Measurements from ENCODE around the gene C2orf49.

- TF ChIP-seq EZH2 (IDR thresholded peaks at IDR 0.05; ENCODE audit: borderline replicate concordance, insufficient read depth, low read depth, low read length, poor library complexity, severe bottlenecking) = no peak
- TF ChIP-seq, protein P1, sequence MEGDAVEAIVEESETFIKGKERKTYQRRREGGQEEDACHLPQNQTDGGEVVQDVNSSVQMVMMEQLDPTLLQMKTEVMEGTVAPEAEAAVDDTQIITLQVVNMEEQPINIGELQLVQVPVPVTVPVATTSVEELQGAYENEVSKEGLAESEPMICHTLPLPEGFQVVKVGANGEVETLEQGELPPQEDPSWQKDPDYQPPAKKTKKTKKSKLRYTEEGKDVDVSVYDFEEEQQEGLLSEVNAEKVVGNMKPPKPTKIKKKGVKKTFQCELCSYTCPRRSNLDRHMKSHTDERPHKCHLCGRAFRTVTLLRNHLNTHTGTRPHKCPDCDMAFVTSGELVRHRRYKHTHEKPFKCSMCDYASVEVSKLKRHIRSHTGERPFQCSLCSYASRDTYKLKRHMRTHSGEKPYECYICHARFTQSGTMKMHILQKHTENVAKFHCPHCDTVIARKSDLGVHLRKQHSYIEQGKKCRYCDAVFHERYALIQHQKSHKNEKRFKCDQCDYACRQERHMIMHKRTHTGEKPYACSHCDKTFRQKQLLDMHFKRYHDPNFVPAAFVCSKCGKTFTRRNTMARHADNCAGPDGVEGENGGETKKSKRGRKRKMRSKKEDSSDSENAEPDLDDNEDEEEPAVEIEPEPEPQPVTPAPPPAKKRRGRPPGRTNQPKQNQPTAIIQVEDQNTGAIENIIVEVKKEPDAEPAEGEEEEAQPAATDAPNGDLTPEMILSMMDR (IDR thresholded peaks at IDR 0.05) = peak; percentile 48
Observed at GRCh38 chr2:105398336-105399206, 61.2 kb downstream of the C2orf49 start, which contains the start of gene FHL2.

Data from B cell (primary cell).